Measurements from ENCODE around the gene CPSF6. TPM values are rescaled to one million over a fixed set of nuclear protein-coding genes. Genes with fewer than 3 reads are reported as not detected.
A peak's percentile ranks its signal among the peaks of the same experiment; 100 is the strongest.
"Not testable (repeated sequence)": the region's sequence is repeated elsewhere in the genome, so short reads cannot be mapped to it uniquely, and the experiment has no call there.

Gene CPSF6
- total RNA-seq (ENCODE audit: unreplicated experiment), result 90.8 TPM
- long read RNA-seq, full-length matches to known transcripts, result 45 of 67 reads
- long read RNA-seq, partial matches to known transcripts, result 1 of 67 reads
- long read RNA-seq, other reads (novel, unspliced or antisense), result 21 of 67 reads

DNA sequence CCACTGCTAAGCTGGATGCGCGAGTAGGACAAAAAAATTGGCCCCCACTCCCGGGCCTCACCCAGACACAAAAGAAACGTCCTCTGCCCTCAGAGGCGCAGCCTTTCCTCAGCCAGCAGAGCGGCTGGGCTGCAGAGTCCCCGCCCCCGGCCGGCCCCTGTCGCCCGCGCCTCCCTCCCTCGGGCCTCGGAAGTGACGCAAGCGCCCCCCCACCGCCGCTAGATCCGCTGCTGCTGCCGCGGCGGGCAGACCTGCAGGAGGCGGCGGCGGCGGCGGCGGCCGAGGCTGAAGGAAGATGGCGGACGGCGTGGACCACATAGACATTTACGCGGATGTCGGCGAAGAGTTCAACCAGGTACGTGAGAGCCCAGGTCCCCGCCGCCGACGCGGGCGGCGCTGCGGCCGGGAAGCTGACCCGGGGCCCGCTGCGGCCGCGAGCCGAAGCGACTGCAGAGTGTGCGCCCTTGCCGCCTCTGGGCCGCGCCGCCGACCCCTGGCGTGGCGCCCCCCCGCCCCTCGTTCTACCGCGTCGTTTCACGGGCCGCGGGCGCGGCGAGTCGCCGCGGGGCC is at the start of gene CPSF6:
CPSF6 (plus strand) TSS at position 218 of the 570 bp plus-strand sequence; CDS start at position 296, 78 bp downstream.
- Mint-ChIP-seq H3K36me3 (ENCODE audit: low read depth, unreplicated experiment) (peaks cover 5% of the 10 kb centered on the region), H3K4me1 (ENCODE audit: unreplicated experiment) (peaks cover 27% of the 10 kb centered on the region), H3K27me3 (ENCODE audit: unreplicated experiment) (peaks cover 4% of the 10 kb centered on the region), H3K4me3 (ENCODE audit: unreplicated experiment) (peak within 1 kb of the TSS; percentile 100), H3K9me3 (ENCODE audit: unreplicated experiment) (no peaks in the 10 kb centered on the region), H3K27ac (ENCODE audit: unreplicated experiment) (peak within 1 kb of the TSS; percentile 97)
- TF ChIP-seq, protein P1, sequence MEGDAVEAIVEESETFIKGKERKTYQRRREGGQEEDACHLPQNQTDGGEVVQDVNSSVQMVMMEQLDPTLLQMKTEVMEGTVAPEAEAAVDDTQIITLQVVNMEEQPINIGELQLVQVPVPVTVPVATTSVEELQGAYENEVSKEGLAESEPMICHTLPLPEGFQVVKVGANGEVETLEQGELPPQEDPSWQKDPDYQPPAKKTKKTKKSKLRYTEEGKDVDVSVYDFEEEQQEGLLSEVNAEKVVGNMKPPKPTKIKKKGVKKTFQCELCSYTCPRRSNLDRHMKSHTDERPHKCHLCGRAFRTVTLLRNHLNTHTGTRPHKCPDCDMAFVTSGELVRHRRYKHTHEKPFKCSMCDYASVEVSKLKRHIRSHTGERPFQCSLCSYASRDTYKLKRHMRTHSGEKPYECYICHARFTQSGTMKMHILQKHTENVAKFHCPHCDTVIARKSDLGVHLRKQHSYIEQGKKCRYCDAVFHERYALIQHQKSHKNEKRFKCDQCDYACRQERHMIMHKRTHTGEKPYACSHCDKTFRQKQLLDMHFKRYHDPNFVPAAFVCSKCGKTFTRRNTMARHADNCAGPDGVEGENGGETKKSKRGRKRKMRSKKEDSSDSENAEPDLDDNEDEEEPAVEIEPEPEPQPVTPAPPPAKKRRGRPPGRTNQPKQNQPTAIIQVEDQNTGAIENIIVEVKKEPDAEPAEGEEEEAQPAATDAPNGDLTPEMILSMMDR (IDR thresholded peaks at IDR 0.05; ENCODE audit: unreplicated experiment), result no peak
- peak; percentile 98 for DNase-seq (ENCODE audit: low spot score)

DNA sequence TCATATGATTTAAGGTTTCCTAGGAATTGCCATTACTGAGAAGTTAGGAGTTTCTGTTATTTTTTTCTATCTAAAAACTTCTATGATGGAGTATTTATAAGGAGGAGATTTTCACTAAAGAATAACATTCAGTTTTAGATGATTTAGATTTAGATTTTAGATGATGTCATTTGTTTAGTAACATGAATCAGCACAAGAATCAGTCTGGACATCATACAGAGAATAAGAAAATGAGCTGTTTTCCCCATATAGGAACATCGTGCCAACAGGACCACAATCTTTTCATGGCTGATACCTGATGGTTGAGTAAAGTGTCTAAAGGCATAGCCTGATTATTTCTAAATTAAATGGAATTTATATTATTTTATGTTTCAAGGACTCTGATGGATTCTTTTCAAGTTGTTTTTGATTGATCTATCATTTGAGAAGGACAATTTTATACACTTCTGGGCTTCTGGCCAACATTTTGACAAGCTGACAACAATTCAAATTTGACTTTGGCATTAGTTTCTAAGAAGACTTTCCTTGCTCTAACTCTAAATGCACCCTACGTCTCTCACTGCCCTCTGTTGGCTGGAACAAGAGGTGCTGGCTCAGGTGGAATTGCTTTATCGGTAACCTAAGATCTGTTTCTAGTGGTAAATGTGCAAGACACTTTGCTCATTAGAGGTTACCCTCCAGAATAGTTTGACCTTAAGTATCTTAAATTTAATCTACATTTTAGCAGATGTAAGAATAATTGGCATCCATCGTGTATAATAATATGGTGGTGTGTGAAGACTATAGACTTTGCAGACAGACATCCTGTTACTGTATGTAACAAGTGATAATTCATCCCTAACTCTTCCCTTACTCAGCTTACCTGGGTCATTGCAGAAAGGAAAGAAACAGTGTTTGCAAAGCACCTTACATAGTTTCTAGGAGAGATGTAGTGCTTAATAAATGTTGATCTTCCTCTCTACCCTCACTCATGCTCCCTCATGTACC is 42.8 kb upstream of the CPSF6 start:
- Mint-ChIP-seq H3K9me3 (ENCODE audit: unreplicated experiment) (peaks cover 23% of the 10 kb centered on the region), H3K4me1 (ENCODE audit: unreplicated experiment) (no peaks in the 10 kb centered on the region), H3K4me3 (ENCODE audit: unreplicated experiment) (no peak overlapping the region), H3K27me3 (ENCODE audit: unreplicated experiment) (peaks cover 5% of the 10 kb centered on the region), H3K27ac (ENCODE audit: unreplicated experiment) (no peak overlapping the region), H3K36me3 (ENCODE audit: low read depth, unreplicated experiment) (peaks cover 24% of the 10 kb centered on the region)
- DNase-seq (ENCODE audit: low spot score), result no peak
- TF ChIP-seq, protein P1 (IDR thresholded peaks at IDR 0.05; ENCODE audit: unreplicated experiment), result no peak

DNA sequence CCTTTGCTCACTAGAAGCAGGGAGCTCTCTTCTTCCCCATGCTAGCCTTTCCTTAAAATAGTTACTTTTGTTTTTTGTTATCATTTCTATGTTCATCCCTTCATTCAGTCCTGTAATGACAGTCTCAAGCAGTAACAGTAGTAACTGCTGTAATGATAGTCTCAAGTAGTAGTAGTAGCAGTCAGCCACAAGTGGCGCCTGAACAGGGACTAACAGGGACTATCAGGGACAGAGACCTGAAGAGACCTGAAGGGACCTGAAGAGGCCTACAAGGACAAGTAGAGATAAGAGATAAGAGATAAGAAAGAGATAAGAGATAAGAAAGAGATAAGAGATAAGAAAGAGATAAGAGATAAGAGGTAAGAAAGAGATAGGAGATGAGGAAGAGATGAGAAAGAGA is 39.4 kb upstream of the CPSF6 start:
- H3K27me3 Mint-ChIP-seq (ENCODE audit: unreplicated experiment); H3K4me1 Mint-ChIP-seq (ENCODE audit: unreplicated experiment); DNase-seq (ENCODE audit: low spot score); H3K27ac Mint-ChIP-seq (ENCODE audit: unreplicated experiment): not testable (repeated sequence)
- Mint-ChIP-seq H3K36me3 (ENCODE audit: low read depth, unreplicated experiment) (peaks cover 23% of the 10 kb centered on the region), H3K9me3 (ENCODE audit: unreplicated experiment) (peaks cover 18% of the 10 kb centered on the region), H3K4me3 (ENCODE audit: unreplicated experiment) (peak overlapping the region; percentile 49)

GRCh38 chr12:69204191-69204590 is 35.2 kb upstream of the CPSF6 start:
- TF ChIP-seq, protein P1 (IDR thresholded peaks at IDR 0.05; ENCODE audit: unreplicated experiment), result no peak
- H3K27ac Mint-ChIP-seq (ENCODE audit: unreplicated experiment), result no peak overlapping the region
- DNase-seq (ENCODE audit: low spot score), result no peak
- H3K4me1 Mint-ChIP-seq (ENCODE audit: unreplicated experiment), result no peaks in the 10 kb centered on the region
- H3K4me3 Mint-ChIP-seq (ENCODE audit: unreplicated experiment), result no peak overlapping the region
- peaks cover 18% of the 10 kb centered on the region for H3K9me3 Mint-ChIP-seq (ENCODE audit: unreplicated experiment)
- H3K36me3 Mint-ChIP-seq (ENCODE audit: low read depth, unreplicated experiment), result peaks cover 15% of the 10 kb centered on the region
- peaks cover 3% of the 10 kb centered on the region for H3K27me3 Mint-ChIP-seq (ENCODE audit: unreplicated experiment)

DNA sequence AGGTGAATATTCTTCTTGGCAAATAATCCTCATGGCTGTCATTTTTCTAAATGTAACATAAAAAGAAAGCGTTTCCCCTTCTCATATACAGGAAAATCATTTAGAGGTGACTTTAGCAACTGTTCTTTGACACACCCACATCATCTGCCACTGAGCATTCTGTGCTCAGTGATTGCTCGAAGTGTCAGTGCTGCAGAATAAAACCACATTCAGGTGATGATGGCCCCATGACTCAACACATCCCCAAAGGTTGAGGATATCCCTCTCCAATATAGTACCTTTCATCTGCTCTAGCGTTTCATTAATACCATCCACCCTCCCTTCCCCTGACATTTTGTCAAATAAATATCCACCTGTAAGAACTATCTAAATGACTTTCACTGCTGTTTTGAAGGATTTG is 28.7 kb upstream of the CPSF6 start:
- H3K27me3 Mint-ChIP-seq (ENCODE audit: unreplicated experiment), result no peaks in the 10 kb centered on the region
- no peaks in the 10 kb centered on the region for H3K9me3 Mint-ChIP-seq (ENCODE audit: unreplicated experiment)
- H3K4me3 Mint-ChIP-seq (ENCODE audit: unreplicated experiment), result no peak overlapping the region
- no peak for DNase-seq (ENCODE audit: low spot score)
- TF ChIP-seq, protein P1 (IDR thresholded peaks at IDR 0.05; ENCODE audit: unreplicated experiment), result no peak
- H3K4me1 Mint-ChIP-seq (ENCODE audit: unreplicated experiment), result no peaks in the 10 kb centered on the region
- H3K36me3 Mint-ChIP-seq (ENCODE audit: low read depth, unreplicated experiment), result no peaks in the 10 kb centered on the region
- no peak overlapping the region for H3K27ac Mint-ChIP-seq (ENCODE audit: unreplicated experiment)
